HG02840 (cell line): Measurements from ENCODE around the gene COLEC12.

Experiments
- ATAC-seq: cut with Tn5 transposase; IDR thresholded peaks from one replicate; pipeline ENCODE4 v1.9.1; 2021; ENCODE audit warnings: mild to moderate bottlenecking, moderate library complexity, moderate number of reproducible peaks; ENCODE audit not compliant: unreplicated experiment, low FRiP score

COLEC12 gene

DNA sequence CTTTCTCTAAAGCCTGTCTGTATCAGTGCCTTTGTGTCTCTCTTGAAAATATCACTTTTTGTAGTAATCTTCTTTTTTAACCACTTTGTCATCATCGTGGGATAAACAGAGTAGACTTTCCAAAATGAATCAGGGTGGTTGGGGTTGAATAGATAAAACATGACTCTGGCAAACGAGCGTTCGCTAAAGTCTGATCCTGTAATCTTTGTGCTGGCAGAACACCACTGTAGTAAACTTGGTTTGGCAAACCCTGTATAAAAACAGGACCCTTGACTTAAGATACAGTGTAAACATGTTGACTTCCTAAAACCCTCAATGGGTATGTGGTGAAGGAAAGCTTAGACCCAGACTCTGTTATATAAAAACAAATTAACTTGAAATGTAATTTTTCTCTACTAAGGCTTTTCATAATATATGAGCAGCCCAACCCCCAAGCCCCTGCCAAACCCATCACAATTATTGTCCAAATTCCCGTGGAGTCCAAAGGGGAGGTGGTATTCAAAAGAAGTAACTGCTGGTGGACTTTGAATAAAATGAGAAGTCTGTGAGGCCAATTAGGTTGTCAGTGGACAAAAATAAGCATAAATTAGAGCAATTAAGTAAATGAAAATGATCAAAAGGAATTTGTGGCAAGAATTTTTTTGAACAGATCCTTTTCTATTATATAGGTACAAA, 52.2 kb downstream of the COLEC12 start:
- no peak for ATAC-seq

DNA sequence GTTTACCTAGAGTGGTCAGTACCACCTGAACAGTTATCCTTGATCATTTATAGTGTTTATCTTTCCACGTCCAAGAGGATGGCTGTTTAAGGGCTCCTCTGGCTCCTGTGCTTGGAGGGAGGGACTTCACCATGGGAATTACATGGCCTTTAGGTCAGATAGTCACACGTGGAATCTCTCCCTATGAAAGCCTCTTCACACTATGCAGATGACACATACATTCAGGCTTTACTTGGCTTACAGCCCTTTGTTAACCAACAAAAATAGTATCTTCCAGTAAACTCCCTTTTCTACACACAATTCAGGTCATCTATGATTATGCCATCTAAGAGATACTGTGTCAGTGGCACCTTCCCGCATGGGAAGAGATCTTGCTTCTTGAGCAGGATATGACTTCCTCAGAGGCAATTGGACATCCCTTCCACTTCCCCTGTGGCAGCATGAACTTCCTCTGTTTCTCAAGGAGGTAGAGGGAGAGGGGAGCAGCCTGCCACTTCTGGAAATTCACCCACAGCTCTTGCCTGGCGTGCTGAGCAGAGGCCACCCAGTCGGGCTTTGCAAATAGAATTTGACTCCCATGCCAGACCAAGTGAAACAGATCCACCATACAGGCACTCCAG, 53.5 kb downstream of the COLEC12 start:
- no peak for ATAC-seq

DNA sequence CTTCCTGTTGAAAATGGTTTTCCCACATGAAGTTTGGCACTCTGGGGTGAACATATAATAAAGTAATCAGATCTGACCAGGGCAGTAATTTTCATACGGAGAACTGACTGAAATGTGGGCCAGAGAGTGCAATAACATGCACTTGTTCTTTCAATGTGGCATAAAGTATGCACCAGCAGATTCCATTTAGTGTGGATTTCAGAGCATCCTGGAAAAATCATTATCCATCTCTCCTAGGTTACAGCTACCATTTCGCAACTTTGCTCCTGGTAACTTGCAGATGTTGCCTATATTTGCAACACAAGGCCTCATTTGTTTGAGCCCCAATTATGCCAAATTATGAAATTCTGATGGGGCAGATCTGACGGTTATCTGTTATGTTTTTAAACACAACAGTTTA, 55.4 kb downstream of the COLEC12 start:
- no peak for ATAC-seq

DNA sequence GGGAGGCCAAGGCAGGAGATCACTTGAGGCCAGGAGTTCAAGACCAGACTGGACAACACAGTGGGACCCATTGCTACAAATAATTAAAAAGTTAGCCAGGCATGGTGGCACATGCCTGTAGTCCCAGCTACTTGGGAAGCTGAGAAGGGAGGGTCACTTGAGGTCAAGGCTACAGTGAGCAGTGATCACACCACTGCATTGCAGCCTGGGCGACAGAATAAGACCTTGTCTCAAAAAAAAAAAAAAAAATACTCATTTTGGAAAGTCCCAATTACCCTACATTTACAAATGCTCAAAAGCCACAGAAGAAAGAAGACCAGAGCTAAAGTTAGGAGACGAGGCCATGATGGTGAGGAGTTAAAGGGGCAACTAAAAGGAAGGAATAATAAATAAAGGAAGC, 61.9 kb downstream of the COLEC12 start:
- no peak for ATAC-seq

DNA sequence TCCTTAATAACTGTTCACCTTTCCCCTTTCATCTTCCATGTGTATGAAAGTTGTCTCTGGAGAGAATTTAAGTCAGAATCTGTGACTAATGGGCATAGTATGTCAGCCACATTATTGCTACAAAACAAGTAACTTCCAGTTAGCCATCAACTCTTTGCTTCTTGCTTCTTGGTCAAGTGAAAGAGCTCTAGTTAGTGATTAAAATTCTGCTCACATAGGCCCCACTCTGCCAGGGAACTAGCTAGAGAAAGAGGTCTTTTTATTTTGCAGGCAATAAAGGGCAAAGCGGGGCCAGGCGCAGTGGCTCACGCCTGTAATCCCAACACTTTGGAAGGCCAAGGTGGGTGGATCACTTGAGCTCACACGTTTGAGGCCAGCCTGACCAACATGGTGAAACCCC, 64.6 kb downstream of the COLEC12 start:
- ATAC-seq, result no peak

DNA sequence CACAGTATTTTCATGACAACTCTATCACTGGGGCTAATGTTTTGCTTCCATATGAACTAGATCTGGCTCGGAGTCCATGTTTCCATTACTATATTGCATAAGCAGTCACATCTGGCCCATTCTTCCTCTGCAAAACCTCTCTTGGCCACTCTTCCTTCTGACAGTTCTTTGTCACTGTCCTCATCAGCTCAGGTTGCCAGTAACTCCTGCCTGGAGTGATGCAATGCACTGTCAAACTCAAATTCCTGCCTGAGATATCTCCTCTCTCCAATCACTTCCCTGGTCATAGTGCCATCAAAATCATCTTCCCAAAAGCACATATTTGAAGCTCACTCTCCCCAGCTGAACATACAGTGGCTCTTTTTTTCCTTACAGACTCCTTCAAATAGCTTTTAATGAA, 66.1 kb downstream of the COLEC12 start:
- no peak for ATAC-seq

DNA sequence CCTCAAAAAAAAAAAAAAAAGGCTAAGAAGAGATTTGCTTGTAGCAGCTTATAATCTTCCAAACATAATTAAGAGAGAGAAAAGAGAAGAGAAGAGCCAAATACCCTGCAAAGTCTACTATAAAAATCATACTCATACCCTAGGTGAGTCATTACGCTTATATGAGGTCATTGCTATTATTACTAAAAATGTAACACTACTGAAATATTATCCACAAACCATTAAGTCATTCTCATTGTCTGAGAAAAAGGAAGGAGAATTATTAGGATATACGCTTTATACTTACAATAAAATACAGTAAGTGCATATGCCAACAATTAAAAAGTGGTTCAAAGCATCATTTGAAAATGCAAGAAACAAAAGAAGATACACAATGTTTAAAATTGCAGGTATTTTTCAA, 66.5 kb downstream of the COLEC12 start:
- ATAC-seq, result no peak

DNA sequence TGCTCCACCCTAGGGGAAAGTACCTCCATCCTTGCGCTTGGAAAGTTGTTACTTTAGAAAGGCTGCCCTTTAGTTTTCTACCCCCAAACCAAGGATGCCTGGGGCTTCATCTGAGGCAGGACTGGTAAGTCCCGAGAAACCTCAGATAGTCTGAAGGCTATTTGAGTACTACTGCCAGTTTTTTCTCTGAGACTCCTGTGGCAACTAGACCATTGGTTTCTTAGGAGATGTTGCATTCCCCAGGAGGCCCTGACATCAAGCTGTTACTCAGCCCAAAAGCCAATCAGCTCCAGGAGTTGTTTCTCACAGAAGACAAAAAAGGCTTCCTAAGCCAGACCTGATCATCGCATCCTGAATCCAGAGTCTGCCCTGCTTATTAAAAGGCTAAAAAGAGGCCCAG, 67.2 kb downstream of the COLEC12 start:
- no peak for ATAC-seq

DNA sequence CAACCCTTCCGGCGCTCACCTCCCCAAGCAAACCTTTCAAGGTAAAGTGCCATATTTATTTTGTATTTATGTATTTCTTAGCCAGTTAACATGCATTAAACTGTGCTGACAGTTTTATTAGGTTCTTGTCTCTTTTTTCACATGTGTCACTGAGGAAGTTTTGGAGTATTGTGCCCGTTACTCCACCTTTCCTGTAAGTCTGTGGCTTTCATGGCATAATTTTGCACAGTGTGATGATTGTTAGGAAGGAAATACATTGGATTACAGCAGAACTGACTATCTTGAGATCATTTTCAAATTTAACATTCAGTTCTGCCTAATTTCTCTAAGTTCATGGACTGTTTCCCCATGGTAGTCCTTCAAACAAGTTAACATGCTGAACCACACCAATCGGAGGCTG, 67.7 kb downstream of the COLEC12 start:
- no peak for ATAC-seq

DNA sequence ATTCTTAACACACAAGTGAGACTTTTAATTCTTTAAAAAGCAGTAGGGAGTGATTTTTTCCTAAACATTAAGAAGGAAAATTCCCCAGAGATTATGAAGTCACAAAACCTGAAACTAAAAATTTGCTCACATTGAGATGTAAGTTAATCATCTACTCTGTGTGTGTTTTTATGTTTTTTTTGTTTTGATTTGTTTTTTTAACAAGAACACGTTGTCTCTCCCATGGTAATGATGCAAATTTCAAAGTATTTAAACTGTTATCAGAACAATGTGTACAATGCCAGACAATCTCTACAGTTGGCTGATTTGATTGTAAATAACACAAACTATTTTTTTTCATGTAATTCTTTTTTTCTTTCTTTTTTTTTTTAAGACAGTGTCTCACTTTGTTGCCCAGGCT, 71.5 kb downstream of the COLEC12 start:
- no peak for ATAC-seq

DNA sequence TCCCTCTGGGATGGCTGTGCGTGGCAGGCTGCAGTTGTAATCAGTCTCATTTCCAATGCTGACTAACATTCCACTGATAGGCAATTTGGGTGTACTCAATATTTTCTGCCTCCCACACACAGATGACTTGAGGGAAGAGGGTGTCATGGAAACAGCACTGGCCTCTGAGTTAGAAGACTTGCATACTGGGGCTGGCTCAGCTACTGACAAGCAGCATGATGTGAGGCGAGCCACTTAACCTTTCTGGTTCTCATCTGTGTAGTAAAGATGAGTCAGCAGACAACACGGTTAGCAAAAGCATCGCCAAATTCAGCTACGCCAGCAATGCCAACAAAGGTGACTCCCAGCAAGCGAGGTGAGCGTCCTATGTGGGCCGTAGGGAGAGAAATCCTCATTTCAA, 73.5 kb downstream of the COLEC12 start:
- ATAC-seq, result no peak

DNA sequence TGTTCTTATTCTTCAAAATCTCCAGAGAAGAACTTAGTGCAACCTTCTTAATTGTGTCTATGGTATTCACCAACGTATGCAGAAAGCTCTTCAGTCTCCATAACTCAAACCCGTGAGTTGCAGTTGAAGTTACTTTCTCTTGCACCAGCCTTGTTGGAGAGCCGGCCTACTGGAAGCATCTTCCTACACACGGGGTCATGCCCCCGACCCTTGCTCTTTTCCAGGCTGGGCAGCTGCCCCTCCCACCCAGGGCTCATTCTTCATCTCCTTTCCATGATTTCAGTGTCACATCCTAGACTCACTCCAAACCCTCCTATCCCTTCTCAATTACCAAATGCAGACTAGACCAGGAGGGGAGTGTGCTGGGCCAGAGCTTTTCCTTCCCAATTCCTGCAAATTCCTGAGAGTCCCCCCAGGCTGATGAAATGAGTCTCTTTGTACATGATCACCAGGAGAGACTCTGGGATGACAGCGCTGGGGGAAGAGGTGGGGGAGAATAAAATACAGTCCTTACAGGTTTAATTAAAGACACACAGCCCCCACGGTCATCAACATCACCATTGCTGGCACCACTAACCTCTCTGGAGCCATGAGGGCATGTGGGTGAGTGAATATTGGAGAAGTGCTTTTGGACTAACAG, 75.3 kb downstream of the COLEC12 start:
- ATAC-seq, result no peak

DNA sequence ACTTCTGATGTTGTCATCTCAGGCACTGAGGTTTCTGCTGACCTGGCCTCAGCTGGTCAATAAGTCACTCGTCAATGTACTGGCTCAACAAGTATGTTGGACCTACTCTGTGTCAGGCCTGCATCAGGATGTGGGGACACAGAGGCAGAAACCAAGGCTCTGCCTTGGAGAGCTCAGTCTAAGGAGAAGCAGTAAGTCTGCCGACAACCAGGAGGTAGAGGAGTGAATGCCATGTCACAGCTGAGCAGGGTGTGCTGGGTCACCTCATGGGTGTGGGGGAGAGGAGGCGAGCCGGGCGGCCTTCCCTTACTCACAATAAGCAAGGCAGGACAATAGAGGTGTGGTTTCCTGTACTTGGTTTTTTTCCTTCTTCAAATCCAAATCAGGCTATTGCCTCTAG, 75.8 kb downstream of the COLEC12 start:
- no peak for ATAC-seq

DNA sequence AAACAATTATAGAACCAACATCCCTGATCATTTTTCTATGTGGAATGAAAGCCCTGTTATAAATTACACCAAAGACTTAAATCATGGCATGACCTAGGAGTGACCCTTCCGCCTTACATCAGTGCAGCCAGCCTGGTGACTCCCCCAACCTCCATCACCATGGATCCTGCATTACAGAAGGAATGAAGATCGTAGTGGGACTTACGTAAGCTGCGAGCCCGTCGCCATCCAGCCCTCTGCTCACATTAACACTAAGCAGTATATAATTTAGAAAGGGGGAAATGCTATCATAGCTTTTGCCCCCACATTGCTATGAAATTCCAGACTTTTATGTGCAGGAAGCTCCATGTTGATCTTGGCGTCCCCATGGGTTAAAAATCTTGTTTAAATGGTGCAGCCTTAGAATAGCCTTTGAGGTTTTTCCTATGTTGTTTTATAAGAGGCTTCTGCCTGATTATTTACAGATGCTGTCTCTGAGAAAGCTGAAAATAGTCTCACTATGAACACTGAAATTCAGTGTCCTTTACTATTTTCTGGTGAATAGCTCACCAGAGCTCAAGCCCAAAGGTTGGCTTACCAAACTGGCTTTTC, 76.3 kb downstream of the COLEC12 start:
- ATAC-seq, result no peak

DNA sequence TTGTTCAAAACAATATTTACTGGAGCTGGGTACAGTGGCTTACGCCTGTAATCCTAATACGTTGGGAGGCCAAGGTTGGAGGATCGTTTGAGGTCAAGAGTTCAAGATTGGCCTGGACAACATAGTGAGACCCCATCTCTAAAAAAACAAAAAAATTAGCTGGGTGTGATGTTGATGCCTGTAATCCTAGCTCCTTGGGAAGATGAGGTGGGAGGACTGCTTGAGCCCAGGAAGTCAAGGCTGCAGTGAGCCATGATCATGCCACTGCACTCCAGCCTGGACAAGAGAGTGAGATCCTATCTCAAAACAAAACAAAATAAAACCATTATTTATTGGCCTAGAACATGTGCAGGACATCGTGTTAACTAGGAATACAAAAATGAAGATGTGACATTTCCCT, 77.5 kb downstream of the COLEC12 start:
- ATAC-seq, result no peak

DNA sequence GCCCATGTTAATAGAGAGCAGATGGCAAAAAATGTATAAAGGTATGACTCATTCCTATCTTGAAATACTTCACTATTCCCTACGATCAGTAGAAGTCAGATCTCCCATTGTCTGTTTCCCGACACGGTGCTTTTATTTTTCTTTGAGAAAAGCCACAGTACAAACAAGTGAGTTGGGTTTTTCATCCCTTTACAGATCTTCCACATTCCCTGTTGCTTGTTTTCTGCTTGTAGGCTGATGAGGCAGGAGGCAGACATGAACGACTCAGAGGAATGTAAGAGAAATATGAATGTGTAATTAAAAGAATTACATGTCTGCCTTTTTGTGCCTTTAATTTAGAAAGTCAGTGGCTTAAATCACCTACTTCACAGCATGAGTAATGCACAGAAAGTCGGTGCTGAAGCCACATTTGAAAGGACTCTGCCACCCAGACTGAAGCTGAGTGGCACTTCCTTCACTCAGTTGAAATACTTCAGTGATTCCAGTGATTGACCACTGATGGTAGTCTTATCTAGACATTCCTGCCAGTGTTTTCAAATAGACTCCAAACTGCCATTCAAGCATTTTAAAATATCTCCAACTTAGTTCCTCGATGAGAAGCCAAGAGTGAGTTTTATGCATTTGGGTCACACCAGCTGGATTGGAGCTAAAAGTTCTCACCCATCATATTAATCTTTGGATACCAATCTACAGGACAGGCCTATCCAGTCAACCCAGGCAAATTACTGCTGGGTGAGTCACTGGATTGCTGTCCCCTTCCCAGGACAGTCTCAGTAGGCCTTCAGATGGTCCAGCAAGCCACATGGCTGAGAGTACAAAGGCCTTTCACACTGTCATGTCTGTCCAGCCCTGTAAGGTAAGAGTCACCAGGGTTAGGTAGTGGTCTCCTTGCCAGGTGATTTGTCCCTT, 79.0 kb downstream of the COLEC12 start:
- ATAC-seq, result no peak

DNA sequence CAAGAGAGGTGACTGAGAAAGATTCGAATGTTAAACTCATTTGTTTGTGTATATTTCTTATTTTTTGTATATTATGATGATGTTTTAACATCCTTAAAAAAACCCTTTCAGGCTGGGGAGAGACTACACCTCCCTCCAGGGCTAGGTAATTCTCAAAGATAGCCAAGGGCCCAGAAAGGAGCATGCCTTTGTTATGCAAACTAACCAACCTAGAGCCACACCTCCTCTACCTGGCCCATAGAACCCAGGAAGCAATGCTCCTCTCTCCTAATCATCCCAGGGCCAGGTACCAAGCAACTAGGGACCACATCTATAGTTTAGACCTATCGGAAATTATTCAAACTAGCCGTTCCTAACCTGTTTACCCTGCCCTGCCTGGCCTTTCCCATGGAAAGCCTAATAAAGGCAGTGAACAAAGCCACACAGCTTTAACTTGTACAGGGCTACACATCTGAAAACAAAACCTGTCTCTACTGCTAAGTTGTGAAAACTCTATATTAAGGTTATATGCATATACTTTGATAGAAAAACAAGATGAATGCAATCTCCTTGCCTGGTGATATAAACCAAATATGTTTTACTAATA, 79.7 kb downstream of the COLEC12 start:
- no peak for ATAC-seq

DNA sequence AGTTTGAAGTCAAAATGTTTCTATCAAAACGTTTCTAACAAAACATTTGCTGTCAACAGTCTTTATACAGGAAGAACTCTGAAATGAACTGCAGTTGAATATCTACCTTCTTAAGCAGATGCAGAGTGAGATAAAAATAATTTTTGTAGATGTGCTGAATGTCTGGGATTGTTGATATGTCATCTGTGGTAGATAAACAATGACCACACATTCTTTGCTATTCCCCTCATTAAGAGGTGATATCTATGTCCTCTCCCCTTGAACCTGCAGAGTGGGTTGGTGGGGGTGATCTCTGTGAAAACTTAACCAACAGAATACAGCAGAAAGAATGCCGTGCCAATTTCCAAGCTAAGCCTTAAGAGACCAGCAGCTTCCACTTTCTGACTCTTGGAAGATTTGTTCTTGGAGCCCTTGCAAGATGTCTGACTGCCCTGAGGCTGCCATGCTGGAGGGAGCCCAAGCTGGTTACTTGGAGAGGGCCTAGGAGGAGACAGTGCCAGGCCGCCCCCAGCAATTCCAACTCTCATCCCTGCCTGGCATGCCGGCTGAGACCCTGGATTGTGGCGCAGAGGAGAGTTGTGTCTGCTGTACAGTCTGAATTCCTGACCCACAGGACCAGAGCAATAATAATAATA, 80.8 kb downstream of the COLEC12 start:
- no peak for ATAC-seq

DNA sequence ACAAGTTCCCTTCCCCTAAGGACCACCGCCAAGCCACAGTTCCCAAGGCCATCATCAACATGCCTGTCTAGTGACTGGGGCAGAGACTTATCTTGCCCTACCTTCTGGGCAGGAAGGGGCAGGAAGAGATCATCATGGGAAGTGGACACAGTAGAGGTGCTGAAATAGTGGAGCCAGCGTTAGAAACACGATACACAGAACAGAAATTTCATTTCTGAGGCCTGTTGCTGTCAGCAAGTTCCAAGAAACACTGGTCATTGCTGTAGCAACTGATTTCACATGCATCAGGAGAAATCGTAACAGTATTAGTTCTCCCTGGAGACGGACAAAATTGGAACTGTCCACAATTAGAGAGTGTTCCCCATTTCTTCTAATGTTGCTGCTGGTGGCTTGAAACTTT, 83.0 kb downstream of the COLEC12 start:
- no peak for ATAC-seq

DNA sequence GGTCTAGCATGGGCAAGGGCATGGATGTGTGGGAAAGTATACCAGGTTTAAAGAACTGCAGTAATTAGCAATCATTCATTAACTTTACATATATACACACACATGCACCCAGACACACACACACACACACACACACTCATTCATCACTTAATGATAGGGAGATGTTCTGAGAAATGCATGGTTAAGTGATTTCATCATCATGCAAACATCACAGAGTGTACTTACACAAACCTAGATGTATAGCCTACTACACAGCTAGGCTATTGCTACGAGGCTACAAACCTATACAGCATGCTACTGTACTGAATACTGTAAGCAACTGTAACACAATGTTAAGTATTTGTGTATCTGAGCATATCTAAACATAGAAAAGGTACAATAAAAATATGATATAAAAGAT, 83.6 kb downstream of the COLEC12 start:
- no peak for ATAC-seq
